IMR-90 (cell line): ENCODE data around the gene RTN1. TPM values are rescaled to one million over a fixed set of nuclear protein-coding genes. Genes with fewer than 3 reads are reported as not detected.

ENCODE experiments used
- ATAC-seq: fragments of 200-7000 bp; cut with Tn5 transposase; 2 replicates; pipeline ENCODE4 v1.9.1; 2020; ENCODE audit warnings: low read depth, mild to moderate bottlenecking, moderate library complexity
- BruUV-seq: library from RNA; stranded (reverse); fragments of 400-500 nt; replicated peaks from 2 replicates; lab custom pipeline; 2021; lab: Mats Ljungman, UMichigan
- CTCF ChIA-PET: fragments of 300-600 bp; formaldehyde crosslinking; extraction: SDS; loops from one replicate; lab custom pipeline; 2021; ENCODE audit warnings: antibody characterized with exemption; lab: Yijun Ruan, JAX
- POLR2A ChIA-PET: fragments of 300-600 bp; sonication (Branson Sonifier 250); formaldehyde crosslinking; loops from one replicate; lab custom pipeline; 2022; ENCODE audit warnings: antibody characterized with exemption; ENCODE audit not compliant: unreplicated experiment; lab: Charles Lee
- DNase-seq: peaks from one replicate; pipeline ENCODE4 v3.0.0; 2013
- H2AFZ ChIP-seq: replicated peaks from 2 replicates; pipeline ENCODE3; 2013; ENCODE audit warnings: low read length, mild to moderate bottlenecking; ENCODE audit not compliant: poor library complexity
- H2AK5ac ChIP-seq: 2 replicates; pipeline ENCODE4 v1.6.1; 2013; ENCODE audit warnings: low read depth, low read length, inconsistent platforms
- H2AK9ac ChIP-seq: replicated peaks from 2 replicates; pipeline ENCODE3; 2013; ENCODE audit warnings: mild to moderate bottlenecking, low read depth, low read length, moderate library complexity; ENCODE audit not compliant: poor library complexity
- H2BK120ac ChIP-seq: 2 replicates; pipeline ENCODE4 v1.6.1; 2013; ENCODE audit warnings: low read depth, low read length, inconsistent platforms
- H2BK15ac ChIP-seq: 3 replicates; pipeline ENCODE4 v1.6.1; 2013; ENCODE audit warnings: low read depth, low read length, inconsistent platforms
- H2BK20ac ChIP-seq: 2 replicates; pipeline ENCODE4 v1.6.1; 2013; ENCODE audit warnings: low read depth, mild to moderate bottlenecking, inconsistent platforms, low read length, moderate library complexity
- H2BK5ac ChIP-seq: 2 replicates; pipeline ENCODE4 v1.6.1; 2013; ENCODE audit warnings: mild to moderate bottlenecking, low read depth, low read length, inconsistent platforms; ENCODE audit not compliant: poor library complexity, severe bottlenecking
- H3K14ac ChIP-seq: replicated peaks from 2 replicates; pipeline ENCODE4 v1.6.1; 2013; ENCODE audit warnings: low read depth, low read length, inconsistent platforms
- H3K18ac ChIP-seq: 2 replicates; pipeline ENCODE4 v1.6.1; 2013; ENCODE audit warnings: low read depth, low read length, control low read depth
- H3K23ac ChIP-seq: 2 replicates; pipeline ENCODE4 v1.6.1; 2013; ENCODE audit warnings: low read depth, low read length, inconsistent platforms
- H3K27ac ChIP-seq: 2 replicates; pipeline ENCODE4 v1.5.1; 2013; ENCODE audit warnings: mild to moderate bottlenecking, control low read depth, low read length; ENCODE audit not compliant: insufficient read depth
- H3K27me3 ChIP-seq: 2 replicates; pipeline ENCODE4 v1.6.1; 2013; ENCODE audit warnings: low read length; ENCODE audit not compliant: control insufficient read depth, insufficient read depth
- H3K36me3 ChIP-seq: 2 replicates; pipeline ENCODE4 v1.6.1; 2013; ENCODE audit warnings: low read length, mixed read lengths; ENCODE audit not compliant: control insufficient read depth, insufficient read depth
- H3K4ac ChIP-seq: 2 replicates; pipeline ENCODE4 v1.6.1; 2013; ENCODE audit warnings: low read depth, low read length, inconsistent platforms
- H3K4me1 ChIP-seq: 2 replicates; pipeline ENCODE4 v1.6.1; 2013; ENCODE audit warnings: low read length, mixed read lengths; ENCODE audit not compliant: control insufficient read depth, insufficient read depth
- H3K4me2 ChIP-seq: 2 replicates; pipeline ENCODE4 v1.6.1; 2013; ENCODE audit warnings: low read depth, mild to moderate bottlenecking, control low read depth, low read length, moderate library complexity
- H3K4me3 ChIP-seq: 2 replicates; pipeline ENCODE4 v1.5.1; 2013; ENCODE audit warnings: low read depth, mild to moderate bottlenecking, control low read depth, low read length, moderate library complexity; ENCODE audit not compliant: insufficient read depth
- H3K56ac ChIP-seq: 2 replicates; pipeline ENCODE4 v1.6.1; 2013; ENCODE audit warnings: low read length, inconsistent platforms; ENCODE audit not compliant: insufficient read depth; ENCODE audit errors: extremely low read depth
- H3K79me1 ChIP-seq, 2 experiments: 2 replicates each; pipeline ENCODE4 v1.6.1; 2013; ENCODE audit warnings: low read length in 2 of 2, inconsistent platforms in 1 of 2, low read depth in 1 of 2
- H3K9ac ChIP-seq: 2 replicates; pipeline ENCODE4 v1.6.1; 2013; ENCODE audit warnings: low read depth, low read length, control low read depth
- H3K9me1 ChIP-seq: 2 replicates; pipeline ENCODE4 v1.6.1; 2013; ENCODE audit warnings: low read length, inconsistent platforms; ENCODE audit not compliant: insufficient read depth
- H3K9me3 ChIP-seq: 2 replicates; pipeline ENCODE4 v1.6.1; 2013; ENCODE audit warnings: low read length; ENCODE audit not compliant: control insufficient read depth, insufficient read depth
- H4K20me1 ChIP-seq: 2 replicates; pipeline ENCODE4 v1.6.1; 2013; ENCODE audit warnings: low read length, inconsistent platforms; ENCODE audit not compliant: insufficient read depth
- H4K5ac ChIP-seq: 2 replicates; pipeline ENCODE4 v1.6.1; 2013; ENCODE audit warnings: mild to moderate bottlenecking, low read depth, low read length, control low read depth
- H4K8ac ChIP-seq, 2 experiments: 2 replicates each; pipeline ENCODE4 v1.6.1; 2013; ENCODE audit warnings: low read depth in 2 of 2, low read length in 2 of 2, control low read depth in 1 of 2, inconsistent platforms in 1 of 2
- H4K91ac ChIP-seq: 2 replicates; pipeline ENCODE4 v1.6.1; 2013; ENCODE audit warnings: low read depth, low read length, inconsistent platforms; ENCODE audit not compliant: insufficient read depth
- BHLHE40 ChIP-seq: fragments of 150-350 bp; IDR thresholded peaks from 2 replicates; pipeline ENCODE4 v1.6.1; 2016; ENCODE audit warnings: mild to moderate bottlenecking, low read depth, low read length
- CEBPB ChIP-seq: IDR thresholded peaks from 2 replicates; pipeline ENCODE4 v1.6.1; 2012; ENCODE audit warnings: low read depth, low read length, improper control_type of control experiment
- CHD1 ChIP-seq: IDR thresholded peaks from 2 replicates; pipeline ENCODE4 v1.6.1; 2012; ENCODE audit warnings: low read depth, low read length, improper control_type of control experiment
- FOS ChIP-seq: fragments of 150-350 bp; IDR thresholded peaks from 2 replicates; pipeline ENCODE4 v1.6.1; 2016; ENCODE audit warnings: low read depth, low read length
- MAFK ChIP-seq: IDR thresholded peaks from 2 replicates; pipeline ENCODE4 v1.6.1; 2012; ENCODE audit warnings: low read depth, low read length, improper control_type of control experiment
- MAZ ChIP-seq: IDR thresholded peaks from 2 replicates; pipeline ENCODE4 v1.6.1; 2012; ENCODE audit warnings: low read depth, mild to moderate bottlenecking, low read length, improper control_type of control experiment, moderate library complexity, borderline replicate concordance
- MXI1 ChIP-seq: IDR thresholded peaks from 2 replicates; pipeline ENCODE4 v1.6.1; 2012; ENCODE audit warnings: low read depth, mild to moderate bottlenecking, low read length, moderate library complexity, borderline replicate concordance
- NFE2L2 ChIP-seq: fragments of 150-350 bp; IDR thresholded peaks from 2 replicates; pipeline ENCODE4 v1.6.1; 2016; ENCODE audit warnings: low read depth, mild to moderate bottlenecking, low read length
- POLR2A ChIP-seq: IDR thresholded peaks from 2 replicates; pipeline ENCODE4 v1.6.1; 2012; ENCODE audit warnings: mild to moderate bottlenecking, low read depth, low read length
- RAD21 ChIP-seq: IDR thresholded peaks from 2 replicates; pipeline ENCODE4 v1.6.1; 2012; ENCODE audit warnings: low read length, improper control_type of control experiment
- RCOR1 ChIP-seq: IDR thresholded peaks from 2 replicates; pipeline ENCODE4 v1.6.1; 2012; ENCODE audit warnings: mild to moderate bottlenecking, low read length, improper control_type of control experiment; ENCODE audit not compliant: insufficient replicate concordance
- RFX5 ChIP-seq: IDR thresholded peaks from 2 replicates; pipeline ENCODE4 v1.8.0; 2012; ENCODE audit warnings: low read depth, mild to moderate bottlenecking, low read length, moderate library complexity
- SMC3 ChIP-seq: fragments of 150-350 bp; IDR thresholded peaks from 2 replicates; pipeline ENCODE4 v1.6.1; 2016; ENCODE audit warnings: low read depth, mild to moderate bottlenecking, antibody characterized with exemption, low read length, moderate library complexity
- WGBS, 2 experiments: methylation state at CpG; one replicate each; pipeline versions ENCODE4 v1.1.5 to v1.1.7; 2013; ENCODE audit warnings: missing lambda C conversion rate in 2 of 2; ENCODE audit not compliant: insufficient read length in 1 of 2; ENCODE audit errors: extremely low coverage in 2 of 2; 5-methylcytosine and 5-hydroxymethylcytosine counted together
- dilution Hi-C: fragments of 300-500 bp; cut with HindIII; formaldehyde crosslinking; loops from one replicate; pipeline ENCODE4 v1.14.3; 2018; ENCODE audit warnings: low sequenced_read_pairs; ENCODE audit not compliant: unreplicated experiment
- in situ Hi-C: fragments of 300-500 bp; cut with MboI; formaldehyde crosslinking; loops from 3 replicates; pipeline ENCODE4 v1.14.3; 2019; ENCODE audit warnings: low sequenced_read_pairs, inconsistent platforms, mixed read lengths
- intact Hi-C: fragments of 100-400 bp; cut with micrococcal nuclease; formaldehyde crosslinking; loops from 2 replicates; pipeline ENCODE4 v1.10.0; 2022
- polyA plus RNA-seq, 3 experiments: library from polyadenylated mRNA; depleted of rRNA; stranded (reverse); fragments of >200 nt; gene quantifications; 2 replicates each; pipeline ENCODE4 v1.2.3, GENCODE V29; 2012; ENCODE audit warnings: low replicate concordance in 1 of 3
- total RNA-seq: library from RNA; depleted of rRNA; stranded (reverse); fragments of >200 nt; gene quantifications from 2 replicates; pipeline ENCODE4 v1.2.3, GENCODE V29; 2012
- TF ChIP-seq, protein P1 (sequence below): conservative IDR thresholded peaks from 2 replicates; pipeline ENCODE4 v1.5.1; 2012; ENCODE audit warnings: mild to moderate bottlenecking, low read depth, low read length, improper control_type of control experiment
- TF ChIP-seq, protein P2 (sequence below): fragments of 150-350 bp; IDR thresholded peaks from 2 replicates; pipeline ENCODE4 v1.6.1; 2016; ENCODE audit warnings: low read depth, mild to moderate bottlenecking, low read length, moderate library complexity, borderline replicate concordance
- TF ChIP-seq, protein P3 (sequence below): fragments of 150-350 bp; IDR thresholded peaks from 2 replicates; pipeline ENCODE4 v1.6.1; 2017; ENCODE audit warnings: mild to moderate bottlenecking, antibody characterized with exemption, low read length, low read depth

Gene RTN1
- total and polyA plus RNA-seq, 2 of the 4 experiments (the other 2 are of a cell fraction): 0.18 to 0.46 TPM

DNA sequence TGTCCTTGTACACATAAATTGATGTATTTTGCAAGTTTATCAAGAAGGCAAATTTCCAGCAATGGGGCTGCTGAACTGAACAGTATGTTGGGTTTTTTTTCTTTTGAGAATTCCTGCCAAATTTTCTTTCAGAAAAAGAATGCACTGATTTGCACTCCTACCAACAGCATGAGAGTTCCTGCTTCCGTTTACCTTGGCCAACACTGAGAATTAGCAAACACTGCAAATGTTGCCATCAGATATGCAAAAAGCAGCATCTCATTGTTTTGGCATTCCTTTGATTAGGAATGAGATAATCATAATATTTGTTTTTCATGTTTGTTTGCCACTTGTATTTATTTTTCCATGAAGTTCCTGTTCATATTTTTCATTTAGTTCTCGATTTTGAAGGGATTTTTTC, 82.4 kb downstream of the RTN1 start:
- H3K4me1 ChIP-seq: no peaks in the 10 kb centered on the region
- ChIA-PET POLR2A (no interaction called here), CTCF (no interaction called here)
- H3K4me2 ChIP-seq: no peak overlapping the region
- intact Hi-C loops (no loop called here), in situ Hi-C loops (no loop called here), dilution Hi-C loops (no loop called here)
- no peak overlapping the region for H3K14ac ChIP-seq
- H4K8ac ChIP-seq: no peak overlapping the region
- BruUV-seq: no TSS peak
- no peak overlapping the region for H2BK15ac ChIP-seq
- H4K20me1 ChIP-seq: no peaks in the 10 kb centered on the region
- H3K4me3 ChIP-seq: no peak overlapping the region
- H3K9me1 ChIP-seq: no peaks in the 10 kb centered on the region
- H2AFZ ChIP-seq: no peak overlapping the region
- no peak for DNase-seq
- no peak overlapping the region for H4K5ac ChIP-seq
- no peak overlapping the region for H2BK120ac ChIP-seq
- no CpG with 5 or more reads among the region's 2 CpGs for WGBS, 2 experiments
- no peaks in the 10 kb centered on the region for H3K27me3 ChIP-seq
- no peak overlapping the region for H2AK5ac ChIP-seq
- H2BK5ac ChIP-seq: no peak overlapping the region
- no peak overlapping the region for H3K4ac ChIP-seq
- no peak overlapping the region for H3K18ac ChIP-seq
- no peak overlapping the region for H3K23ac ChIP-seq
- no peak overlapping the region for H2AK9ac ChIP-seq
- no peaks in the 10 kb centered on the region for H3K79me1 ChIP-seq
- H4K91ac ChIP-seq: no peak overlapping the region
- H3K27ac ChIP-seq: no peak overlapping the region
- ATAC-seq: no peak
- H3K56ac ChIP-seq: no peak overlapping the region
- H2BK20ac ChIP-seq: no peak overlapping the region
- no peaks in the 10 kb centered on the region for H3K9me3 ChIP-seq
- H3K36me3 ChIP-seq: no peaks in the 10 kb centered on the region
- H3K9ac ChIP-seq: no peak overlapping the region
- TF ChIP-seq RAD21 (no peak), NFE2L2 (no peak), CEBPB (no peak), CHD1 (no peak), MXI1 (no peak), FOS (no peak), MAZ (no peak), RCOR1 (no peak), MAFK (no peak), SMC3 (no peak), RFX5 (no peak), BHLHE40 (no peak), POLR2A (no peak)
- TF ChIP-seq, protein P1, sequence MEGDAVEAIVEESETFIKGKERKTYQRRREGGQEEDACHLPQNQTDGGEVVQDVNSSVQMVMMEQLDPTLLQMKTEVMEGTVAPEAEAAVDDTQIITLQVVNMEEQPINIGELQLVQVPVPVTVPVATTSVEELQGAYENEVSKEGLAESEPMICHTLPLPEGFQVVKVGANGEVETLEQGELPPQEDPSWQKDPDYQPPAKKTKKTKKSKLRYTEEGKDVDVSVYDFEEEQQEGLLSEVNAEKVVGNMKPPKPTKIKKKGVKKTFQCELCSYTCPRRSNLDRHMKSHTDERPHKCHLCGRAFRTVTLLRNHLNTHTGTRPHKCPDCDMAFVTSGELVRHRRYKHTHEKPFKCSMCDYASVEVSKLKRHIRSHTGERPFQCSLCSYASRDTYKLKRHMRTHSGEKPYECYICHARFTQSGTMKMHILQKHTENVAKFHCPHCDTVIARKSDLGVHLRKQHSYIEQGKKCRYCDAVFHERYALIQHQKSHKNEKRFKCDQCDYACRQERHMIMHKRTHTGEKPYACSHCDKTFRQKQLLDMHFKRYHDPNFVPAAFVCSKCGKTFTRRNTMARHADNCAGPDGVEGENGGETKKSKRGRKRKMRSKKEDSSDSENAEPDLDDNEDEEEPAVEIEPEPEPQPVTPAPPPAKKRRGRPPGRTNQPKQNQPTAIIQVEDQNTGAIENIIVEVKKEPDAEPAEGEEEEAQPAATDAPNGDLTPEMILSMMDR: no peak
- TF ChIP-seq, protein P2, sequence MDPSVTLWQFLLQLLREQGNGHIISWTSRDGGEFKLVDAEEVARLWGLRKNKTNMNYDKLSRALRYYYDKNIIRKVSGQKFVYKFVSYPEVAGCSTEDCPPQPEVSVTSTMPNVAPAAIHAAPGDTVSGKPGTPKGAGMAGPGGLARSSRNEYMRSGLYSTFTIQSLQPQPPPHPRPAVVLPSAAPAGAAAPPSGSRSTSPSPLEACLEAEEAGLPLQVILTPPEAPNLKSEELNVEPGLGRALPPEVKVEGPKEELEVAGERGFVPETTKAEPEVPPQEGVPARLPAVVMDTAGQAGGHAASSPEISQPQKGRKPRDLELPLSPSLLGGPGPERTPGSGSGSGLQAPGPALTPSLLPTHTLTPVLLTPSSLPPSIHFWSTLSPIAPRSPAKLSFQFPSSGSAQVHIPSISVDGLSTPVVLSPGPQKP: no peak
- TF ChIP-seq, protein P3, sequence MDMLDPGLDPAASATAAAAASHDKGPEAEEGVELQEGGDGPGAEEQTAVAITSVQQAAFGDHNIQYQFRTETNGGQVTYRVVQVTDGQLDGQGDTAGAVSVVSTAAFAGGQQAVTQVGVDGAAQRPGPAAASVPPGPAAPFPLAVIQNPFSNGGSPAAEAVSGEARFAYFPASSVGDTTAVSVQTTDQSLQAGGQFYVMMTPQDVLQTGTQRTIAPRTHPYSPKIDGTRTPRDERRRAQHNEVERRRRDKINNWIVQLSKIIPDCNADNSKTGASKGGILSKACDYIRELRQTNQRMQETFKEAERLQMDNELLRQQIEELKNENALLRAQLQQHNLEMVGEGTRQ: no peak
